NOMO-1 treated with dmso at 0.1 percent for 144 hours (cell line): ENCODE data around the gene EFNA3.

Experiments used
- DNase-seq: peaks from one replicate; lab custom pipeline; 2025; ENCODE audit not compliant: unreplicated experiment; lab: John Stamatoyannopoulos, UW

The EFNA3 gene

DNA sequence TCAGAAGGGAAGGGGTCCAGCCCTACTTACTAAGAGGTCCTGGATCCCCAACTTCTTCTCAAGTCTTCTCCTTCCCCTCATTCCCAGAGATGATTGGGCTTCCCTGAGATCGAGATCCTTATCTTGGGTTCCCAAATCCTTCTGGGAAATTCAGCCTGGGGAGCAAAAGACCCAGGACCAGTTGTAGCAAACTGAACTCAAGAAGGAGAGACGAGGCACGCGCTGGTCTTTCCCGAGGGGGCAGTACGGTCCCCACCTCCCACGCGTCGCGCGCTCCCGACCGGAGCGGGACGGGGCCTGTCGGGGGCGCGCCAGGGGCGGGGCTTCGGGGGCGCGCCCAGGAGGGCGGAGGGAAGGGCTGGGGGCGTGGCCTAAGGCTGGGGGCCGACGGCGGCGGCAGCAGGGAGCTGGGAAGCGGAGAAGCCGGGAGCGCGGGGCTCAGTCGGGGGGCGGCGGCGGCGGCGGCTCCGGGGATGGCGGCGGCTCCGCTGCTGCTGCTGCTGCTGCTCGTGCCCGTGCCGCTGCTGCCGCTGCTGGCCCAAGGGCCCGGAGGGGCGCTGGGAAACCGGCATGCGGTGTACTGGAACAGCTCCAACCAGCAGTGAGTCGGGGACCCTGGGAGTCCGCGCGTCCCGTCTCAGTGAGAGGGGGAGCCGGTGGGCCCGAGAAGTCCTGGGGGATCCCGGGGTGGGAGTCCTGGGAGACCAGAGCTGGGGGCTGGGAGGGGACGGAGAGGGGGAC, at the start of gene EFNA3:
Gene EFNA3, plus strand, starts transcription at position 369 of the 741 bp plus-strand sequence. Its CDS starts 105 bp downstream, at position 474.
- DNase-seq, result no peak

DNA sequence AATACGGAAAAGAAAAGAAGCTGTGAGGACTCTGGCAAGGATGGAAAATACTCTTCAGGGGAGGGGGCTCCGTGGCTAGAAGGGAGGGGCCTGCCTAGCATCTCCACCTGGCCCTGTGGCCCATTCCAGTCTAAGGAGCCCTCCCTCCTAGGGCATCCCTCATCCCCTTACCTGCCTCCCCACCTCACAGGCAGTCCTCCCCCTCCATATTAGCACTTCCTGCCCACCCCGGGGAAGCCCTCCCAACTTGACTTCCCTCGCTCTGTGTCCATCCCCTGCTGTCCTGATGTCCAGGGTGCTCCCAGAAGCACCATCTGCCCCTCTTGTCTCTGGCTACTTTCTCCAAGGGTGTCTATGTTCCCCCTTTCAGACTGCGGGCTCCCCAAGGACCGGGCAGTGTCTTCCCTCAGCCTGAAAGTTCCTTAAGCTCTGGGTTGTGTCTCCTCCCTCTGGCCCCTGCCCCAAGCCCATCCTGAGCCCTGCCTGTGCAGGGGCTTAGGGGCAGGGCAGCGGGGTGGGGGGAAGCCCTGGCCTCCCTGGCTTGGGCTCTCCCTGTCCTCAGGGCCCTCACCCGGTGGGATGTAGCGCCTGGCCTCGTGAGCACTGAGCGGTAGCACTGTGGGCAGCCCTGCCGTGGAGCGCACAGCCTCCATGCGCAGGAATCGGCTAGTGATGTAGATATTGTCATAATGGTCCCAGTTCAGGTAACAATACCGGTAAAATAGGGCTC, 49.0 kb upstream of the EFNA3 start:
- DNase-seq, result no peak

DNA sequence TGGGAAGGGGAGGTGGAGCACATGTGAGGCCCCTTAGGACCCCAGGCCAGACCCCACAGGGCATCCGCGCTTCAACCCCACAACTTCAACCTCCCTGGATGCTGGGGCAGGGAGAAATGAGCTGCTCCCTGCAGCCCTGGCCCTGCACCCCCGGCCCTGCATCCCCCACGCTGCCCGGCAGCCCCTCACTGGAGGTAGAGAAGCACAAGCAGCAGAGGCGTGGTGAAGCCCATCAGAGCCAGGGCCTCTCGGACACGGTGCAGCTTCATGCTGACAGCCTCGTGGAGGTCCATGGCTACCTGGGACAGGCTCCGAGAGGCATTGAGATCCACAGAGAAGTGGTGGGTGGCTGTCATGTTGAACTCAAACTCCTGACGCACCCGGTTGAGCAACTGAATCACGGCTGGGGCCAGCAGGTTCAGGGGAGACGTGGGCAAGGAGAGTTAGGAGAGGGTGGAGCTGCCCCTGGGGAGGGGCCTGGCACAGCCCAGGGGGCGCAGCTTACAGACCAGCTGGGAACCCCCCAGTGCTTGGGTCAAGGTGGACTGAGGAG, 48.3 kb upstream of the EFNA3 start:
- no peak for DNase-seq

DNA sequence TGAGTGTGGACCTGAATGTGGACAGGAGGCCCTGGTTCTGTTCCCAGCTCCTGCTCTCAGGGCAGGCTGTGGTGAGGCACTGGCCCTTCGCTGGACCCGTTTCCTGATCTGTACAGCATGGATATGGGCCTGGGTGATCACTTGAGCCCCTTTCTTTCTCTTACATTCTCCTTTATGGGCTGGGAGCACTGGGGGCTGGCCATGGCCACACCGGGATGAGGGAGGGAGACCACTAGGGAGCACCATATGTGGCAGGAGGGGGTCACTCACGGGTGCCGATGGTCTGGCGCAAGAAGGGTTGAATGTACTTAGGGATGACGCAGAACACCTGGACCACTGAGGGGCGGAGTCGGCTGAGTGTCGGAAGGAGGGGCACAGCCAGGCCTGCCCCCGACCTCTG, 47.7 kb upstream of the EFNA3 start:
- no peak for DNase-seq

DNA sequence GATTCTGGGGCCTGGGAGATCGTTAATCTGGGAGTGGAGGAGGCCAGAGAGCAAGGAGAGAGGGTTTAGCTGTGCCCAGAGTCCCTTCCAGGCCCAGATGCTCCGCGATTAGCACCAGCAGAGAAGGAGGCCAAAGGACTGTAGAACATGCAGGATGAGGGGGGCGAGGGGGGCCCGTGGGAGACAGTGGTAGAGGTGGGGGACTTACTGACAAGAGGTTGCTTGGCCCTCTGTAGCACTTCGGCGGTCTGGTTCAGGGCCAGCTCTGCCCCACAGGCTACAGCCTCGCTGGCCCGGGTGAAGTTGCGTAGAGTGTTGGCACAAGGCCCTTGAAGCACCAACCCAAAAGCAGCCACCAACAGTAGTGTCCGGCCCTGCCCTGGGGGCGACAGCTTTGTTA, 45.8 kb upstream of the EFNA3 start:
- no peak for DNase-seq

GRCh38 chr1:155033524-155033923, 45.1 kb upstream of the EFNA3 start, which contains the start of the genes DCST1 and DCST2:
TSS of gene DCST1 (plus strand) at chr1:155033824. CDS start at chr1:155034037, 213 bp downstream.
TSS of gene DCST2 (minus strand) at chr1:155033781. CDS start at chr1:155033701, 80 bp downstream.
- DNase-seq, result no peak

DNA sequence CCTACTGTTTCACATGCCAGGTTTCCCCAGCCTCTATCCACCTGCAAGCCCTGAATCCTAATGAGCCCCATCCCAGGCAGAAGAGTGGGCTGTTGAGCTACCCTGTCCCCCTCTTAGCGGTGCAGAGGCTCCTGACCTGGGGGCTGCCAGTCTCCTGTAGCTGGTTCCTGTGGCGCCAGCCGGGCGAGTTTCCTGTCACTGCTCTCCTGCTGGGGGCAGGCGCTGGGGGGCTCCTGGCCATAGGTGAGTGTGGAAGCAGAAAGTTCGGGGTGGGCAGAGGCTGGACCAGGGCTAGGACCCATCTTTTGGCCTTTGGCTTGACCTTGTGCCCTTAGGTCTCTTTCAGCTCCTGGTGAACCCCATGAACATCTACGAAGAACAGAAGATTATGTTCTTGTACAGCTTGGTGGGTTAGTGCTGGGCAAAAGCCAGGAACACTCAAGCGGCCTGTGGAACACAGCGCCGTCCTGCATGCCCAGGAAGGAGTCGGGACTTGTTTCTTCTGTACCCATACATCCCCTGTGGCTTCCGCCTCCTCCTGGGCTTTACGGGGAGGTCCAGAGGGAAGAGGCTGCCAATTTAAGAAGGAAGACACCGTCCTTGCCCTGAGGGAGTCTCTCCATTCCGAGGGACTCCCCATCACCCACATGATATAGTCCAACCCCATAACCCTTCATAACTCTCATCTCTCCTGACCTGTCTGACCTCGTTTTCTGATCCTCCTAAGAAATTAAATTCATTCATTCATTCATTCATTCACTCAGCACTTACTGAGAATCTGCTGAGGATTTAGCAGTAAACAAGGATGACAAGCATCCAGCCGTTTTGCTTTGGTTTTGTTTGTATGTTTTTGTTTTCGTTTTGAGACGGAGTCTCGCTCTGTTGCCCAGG, 44.1 kb upstream of the EFNA3 start:
- no peak for DNase-seq

DNA sequence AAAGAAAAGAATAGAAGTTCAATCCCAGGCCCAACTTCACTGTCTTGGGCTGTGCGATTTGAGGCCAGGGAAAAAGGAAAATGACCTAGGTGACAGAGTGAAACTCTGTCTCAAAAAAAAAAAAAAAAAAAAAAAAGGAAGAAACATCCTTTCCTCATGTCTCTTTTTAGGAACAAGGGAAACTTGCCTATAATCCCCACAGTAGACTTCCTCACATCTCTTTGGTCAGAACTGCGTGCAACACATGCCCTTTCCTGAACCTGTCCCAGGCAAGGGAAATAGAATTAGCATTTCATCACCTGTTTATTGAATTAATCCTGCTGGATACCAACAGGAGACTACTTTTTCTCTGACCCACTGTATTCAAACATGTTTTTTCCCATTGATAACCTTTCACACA, 42.7 kb upstream of the EFNA3 start:
- no peak for DNase-seq

DNA sequence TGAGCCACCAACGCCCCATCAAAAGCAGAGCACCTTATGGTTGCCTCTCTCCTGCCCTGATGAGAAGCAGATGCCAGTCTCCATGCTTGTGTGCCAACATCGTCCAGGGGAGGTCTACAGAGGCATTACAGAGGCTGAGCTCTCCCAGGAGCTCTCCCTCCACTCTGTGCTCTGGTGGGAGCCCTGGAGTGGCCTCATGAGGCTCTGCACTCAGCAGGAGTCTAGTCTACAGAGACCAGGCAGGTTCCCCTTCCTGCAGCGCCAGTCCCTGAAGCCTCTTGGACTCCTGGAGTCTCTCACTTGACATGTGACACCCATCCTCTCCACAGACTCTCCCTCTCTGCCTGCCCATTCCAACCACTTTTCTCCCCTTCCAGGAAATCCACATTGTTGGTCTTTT, 41.6 kb upstream of the EFNA3 start:
- no peak for DNase-seq

GRCh38 chr1:155037851-155038441, 40.7 kb upstream of the EFNA3 start:
- DNase-seq, result no peak

DNA sequence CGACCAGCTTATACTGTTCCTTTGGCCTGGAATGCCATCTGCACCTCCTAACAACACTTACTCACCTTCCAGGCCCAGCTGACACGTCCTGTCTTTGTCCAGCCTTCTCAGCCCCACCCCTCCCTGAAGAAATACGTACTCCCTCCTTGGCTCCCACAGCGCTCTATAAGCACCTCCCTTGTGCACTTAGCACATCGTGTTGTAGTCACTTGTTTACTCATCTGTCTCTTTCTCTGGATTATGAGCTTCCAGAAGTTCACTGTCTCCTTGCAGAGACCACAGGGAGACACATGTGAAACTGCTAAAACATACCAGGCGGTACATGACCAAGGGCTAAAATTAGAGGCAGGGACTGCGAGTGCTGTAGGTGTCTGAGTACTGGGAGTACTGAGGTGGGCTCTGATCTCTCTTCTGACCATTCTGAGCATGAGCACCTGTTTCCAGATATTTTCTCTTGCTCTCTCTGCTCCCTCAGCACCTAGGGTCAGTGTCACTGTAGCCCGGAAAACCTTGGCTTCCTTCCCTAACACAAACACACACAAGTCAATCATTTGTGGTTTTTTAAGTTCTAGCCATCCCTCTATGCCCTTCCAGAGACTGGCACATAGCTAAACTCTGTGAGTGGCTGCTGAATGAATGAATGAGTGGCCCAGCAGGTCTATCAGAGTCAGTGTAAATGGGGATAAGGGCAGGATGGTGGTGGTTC, 39.9 kb upstream of the EFNA3 start:
- DNase-seq, result no peak

DNA sequence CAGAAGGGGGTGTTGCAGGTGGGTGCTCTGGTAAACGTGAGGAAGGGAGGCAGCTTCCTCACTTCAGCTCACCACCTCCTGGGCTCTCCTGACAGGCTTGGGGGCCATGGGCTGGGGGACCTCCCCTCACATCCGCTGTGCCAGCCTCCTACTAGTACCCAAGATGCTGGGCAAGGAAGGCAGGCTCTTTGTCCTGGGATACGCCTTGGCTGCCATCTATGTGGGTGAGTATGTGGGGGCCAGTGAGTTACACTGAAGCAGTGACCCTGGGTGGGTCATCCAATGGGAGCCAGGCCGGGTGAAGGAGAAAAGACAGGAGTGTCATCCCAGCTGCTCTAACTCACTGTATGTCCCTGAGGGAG, 39.3 kb upstream of the EFNA3 start:
- DNase-seq, result no peak

GRCh38 chr1:155040358-155041093, 38.1 kb upstream of the EFNA3 start:
- no peak for DNase-seq

DNA sequence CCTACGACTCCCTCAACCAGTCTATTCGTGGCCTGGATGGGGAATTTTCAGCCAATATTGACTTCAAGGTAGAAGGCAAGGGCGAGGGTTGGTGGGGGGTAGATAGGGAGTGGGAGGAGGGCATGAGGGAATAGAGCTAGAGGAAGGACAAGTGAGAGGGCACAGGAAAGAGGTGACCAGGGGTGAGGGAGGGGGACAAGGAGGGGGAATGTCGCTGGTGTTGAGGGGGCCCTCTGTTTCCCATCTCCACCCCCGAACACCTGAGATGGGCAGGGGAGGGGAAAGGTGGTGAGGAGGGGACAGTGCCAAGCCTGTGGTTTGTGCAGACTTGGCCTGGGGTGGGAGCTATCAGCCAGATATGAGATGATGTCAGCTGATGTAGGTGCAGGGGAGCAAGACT, 35.8 kb upstream of the EFNA3 start:
- no peak for DNase-seq

- DNase-seq, result no peak
Observed at GRCh38 chr1:155043301-155043702, 35.3 kb upstream of the EFNA3 start.

DNA sequence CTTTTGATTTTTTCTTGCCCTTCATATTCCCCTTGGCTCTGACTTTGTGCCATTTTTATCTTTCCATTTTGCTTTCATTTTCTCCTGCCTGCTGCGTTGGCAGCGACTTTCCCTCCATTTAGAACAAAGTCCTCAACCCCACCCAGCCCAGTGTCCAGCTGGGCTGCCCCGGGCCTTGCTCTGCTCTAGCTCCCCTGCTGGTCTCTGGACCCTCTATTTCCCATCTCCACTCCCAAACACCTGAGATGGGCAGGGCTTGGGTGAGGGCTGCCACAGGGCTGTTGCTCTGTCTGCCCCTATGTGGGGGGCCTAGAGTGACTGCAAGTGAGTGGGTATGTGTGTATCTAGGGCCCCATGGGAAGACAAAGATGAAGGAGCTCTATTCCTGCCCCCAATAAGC, 34.8 kb upstream of the EFNA3 start:
- no peak for DNase-seq

DNA sequence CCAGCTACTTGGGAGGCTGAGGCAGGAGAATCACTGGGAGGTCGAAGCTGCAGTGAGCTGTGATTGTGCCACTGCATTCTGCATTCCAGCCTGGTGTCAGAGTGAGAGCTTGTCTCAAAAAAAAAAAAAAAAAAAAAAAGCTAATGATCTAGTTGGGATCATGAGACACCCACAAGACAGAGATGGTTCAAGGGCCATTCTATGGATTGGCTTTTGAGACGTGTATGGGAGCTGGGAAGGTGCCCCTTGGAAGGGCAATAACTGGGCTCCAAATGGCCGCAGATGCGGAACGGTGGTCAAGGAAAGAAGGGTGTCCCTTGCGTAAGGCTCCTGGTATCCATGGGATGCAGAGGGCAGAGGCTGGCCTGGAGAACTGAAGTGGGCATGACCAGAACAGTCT, 34.3 kb upstream of the EFNA3 start:
- no peak for DNase-seq

- DNase-seq, result peak; percentile 37
Observed at GRCh38 chr1:155044812-155045657, 33.6 kb upstream of the EFNA3 start.
